Activated T-cell treated with anti-CD3 and anti-CD28 coated beads, Interleukin-2, amount 50 U/mL, for 72 hours (primary cell): ENCODE measurements around the gene ADGRB3. TPM values are rescaled to one million over a fixed set of nuclear protein-coding genes. Genes with fewer than 3 reads are reported as not detected.
"Not testable (repeated sequence)": the region's sequence is repeated elsewhere in the genome, so short reads cannot be mapped to it uniquely, and the experiment has no call there.

Experiments used
- ATAC-seq, 2 donors: fragments of 150-1000 bp; cut with Tn5 transposase; replicated peaks in 1 of 2; 2 replicates each; pipeline ENCODE4 v1.10.0; 2021; ENCODE audit warnings: moderate library complexity in 2 of 2, mild to moderate bottlenecking in 1 of 2
- DNase-seq, 2 donors: peaks; one replicate each; pipeline ENCODE4 v3.0.0; 2021 to 2022; ENCODE audit warnings: mixed read lengths in 1 of 2
- H3K27ac Mint-ChIP-seq: one replicate; pipeline ENCODE4 v1.8.0; 2022; ENCODE audit warnings: mild to moderate bottlenecking, moderate library complexity, mixed read lengths
- H3K27me3 Mint-ChIP-seq: one replicate; pipeline ENCODE4 v1.8.0; 2022; ENCODE audit warnings: low read depth, mixed read lengths
- H3K36me3 Mint-ChIP-seq, 2 donors: one replicate each; pipeline ENCODE4 v1.8.0; 2022; ENCODE audit warnings: mixed read lengths in 2 of 2, mild to moderate bottlenecking in 1 of 2; ENCODE audit not compliant: insufficient read depth in 2 of 2
- H3K4me1 Mint-ChIP-seq: one replicate; pipeline ENCODE4 v1.8.0; 2022; ENCODE audit warnings: low read depth, mixed read lengths
- H3K4me3 Mint-ChIP-seq, 2 donors: one replicate each; pipeline ENCODE4 v1.8.0; 2022; ENCODE audit warnings: mild to moderate bottlenecking in 2 of 2, mixed read lengths in 2 of 2, moderate library complexity in 2 of 2
- H3K9me3 Mint-ChIP-seq, 2 donors: one replicate each; pipeline ENCODE4 v1.8.0; 2022; ENCODE audit warnings: mixed read lengths in 2 of 2
- total RNA-seq, 2 donors: library from RNA; stranded (reverse); gene quantifications; one replicate each; pipeline ENCODE4 v1.2.3, GENCODE V29; 2022

The ADGRB3 gene
- total RNA-seq, 2 donors from 2014 or later, result not detected

DNA sequence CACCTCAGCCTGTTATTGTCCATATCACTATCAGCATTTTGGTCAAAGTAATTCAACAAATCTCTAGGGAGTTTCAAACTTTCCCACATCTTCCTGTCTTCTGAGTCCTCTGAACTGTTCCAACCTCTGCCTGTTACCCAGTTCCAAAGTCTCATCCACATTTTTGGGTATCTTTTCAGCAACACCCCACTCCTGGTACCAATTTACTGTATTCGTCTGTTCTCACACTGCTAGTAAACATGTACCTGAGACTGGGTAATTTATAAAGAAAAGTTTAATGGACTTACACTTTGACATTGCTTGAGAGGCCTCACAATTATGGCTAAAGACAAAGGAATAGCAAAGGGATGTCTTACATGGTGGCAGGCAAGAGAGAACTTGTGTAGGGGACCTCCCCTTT, 224.2 kb downstream of the ADGRB3 start:
- Mint-ChIP-seq H3K27ac (no peak overlapping the region), H3K4me1 (no peaks in the 10 kb centered on the region), H3K4me3 (no peak overlapping the region), H3K36me3 (no peaks in the 10 kb centered on the region), H3K9me3 (peaks cover 4 to 13% of the 10 kb centered on the region in 2 donors), H3K27me3 (no peaks in the 10 kb centered on the region)
- DNase-seq (no peak), ATAC-seq (no peak)

DNA sequence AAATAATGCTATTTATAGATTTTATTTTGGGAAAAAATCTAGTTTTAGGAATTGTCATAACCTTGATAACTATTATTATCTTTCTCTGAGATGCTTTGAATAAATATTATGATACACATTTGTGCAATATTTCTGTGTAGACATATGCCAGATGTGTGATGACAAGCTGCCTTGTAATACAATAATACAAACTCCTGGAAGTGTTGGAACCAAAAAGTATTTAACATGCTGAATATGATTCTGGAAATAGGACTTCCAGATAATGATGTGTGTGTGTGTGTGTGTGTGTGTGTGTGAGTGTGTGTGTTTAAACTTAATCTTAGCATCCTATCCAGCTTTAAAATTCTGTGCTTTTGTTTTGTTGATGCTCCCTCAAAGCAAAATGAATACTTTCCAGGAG, 233.6 kb downstream of the ADGRB3 start:
- no peaks in the 10 kb centered on the region for H3K27me3 Mint-ChIP-seq
- no peak overlapping the region for H3K4me3 Mint-ChIP-seq
- no peak for ATAC-seq
- H3K4me1 Mint-ChIP-seq, result no peaks in the 10 kb centered on the region
- H3K36me3 Mint-ChIP-seq, result peaks cover 0 to 3% of the 10 kb centered on the region in 2 donors
- no peak overlapping the region for H3K27ac Mint-ChIP-seq
- DNase-seq, result no peak
- peaks cover 4 to 8% of the 10 kb centered on the region in 2 donors for H3K9me3 Mint-ChIP-seq

- ATAC-seq (no peak), DNase-seq (no peak)
- Mint-ChIP-seq H3K36me3 (no peaks in the 10 kb centered on the region), H3K27ac (no peak overlapping the region), H3K4me3 (no peak overlapping the region), H3K4me1 (no peaks in the 10 kb centered on the region), H3K9me3 (no peaks in the 10 kb centered on the region), H3K27me3 (no peaks in the 10 kb centered on the region)
Observed at GRCh38 chr6:68873236-68873635, 238.2 kb downstream of the ADGRB3 start.

DNA sequence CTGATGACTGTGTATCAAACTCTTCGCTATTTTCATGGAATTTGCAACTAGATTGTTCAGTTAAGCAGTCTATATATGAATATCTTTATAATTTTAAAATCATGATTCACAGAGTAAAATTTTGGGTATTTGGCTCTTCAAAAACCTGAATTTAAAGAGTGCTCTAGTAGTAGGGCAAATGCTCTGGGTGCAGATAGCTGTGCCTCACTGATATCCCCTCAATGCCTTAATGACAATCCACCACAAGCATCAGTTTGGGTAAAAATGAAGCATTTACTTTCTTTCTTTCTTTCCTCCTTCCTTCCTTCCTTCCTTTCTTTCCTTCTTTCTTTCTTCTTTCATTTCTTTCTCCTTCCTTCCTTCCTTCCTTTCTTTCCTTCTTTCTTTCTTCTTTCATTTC, 239.7 kb downstream of the ADGRB3 start:
- Mint-ChIP-seq H3K4me1 (no peaks in the 10 kb centered on the region), H3K27ac (no peak overlapping the region), H3K4me3 (no peak overlapping the region), H3K27me3 (no peaks in the 10 kb centered on the region), H3K36me3 (no peaks in the 10 kb centered on the region), H3K9me3 (peaks cover 0 to 3% of the 10 kb centered on the region in 2 donors)
- ATAC-seq (no peak), DNase-seq (no peak)

GRCh38 chr6:68875403-68875802, 240.3 kb downstream of the ADGRB3 start:
- no peaks in the 10 kb centered on the region for H3K36me3 Mint-ChIP-seq
- DNase-seq, result no peak
- ATAC-seq, result no peak
- H3K27me3 Mint-ChIP-seq, result no peaks in the 10 kb centered on the region
- H3K9me3 Mint-ChIP-seq, result peaks cover 0 to 3% of the 10 kb centered on the region in 2 donors
- H3K4me1 Mint-ChIP-seq, result no peaks in the 10 kb centered on the region
- H3K27ac Mint-ChIP-seq, result no peak overlapping the region
- H3K4me3 Mint-ChIP-seq, result no peak overlapping the region

DNA sequence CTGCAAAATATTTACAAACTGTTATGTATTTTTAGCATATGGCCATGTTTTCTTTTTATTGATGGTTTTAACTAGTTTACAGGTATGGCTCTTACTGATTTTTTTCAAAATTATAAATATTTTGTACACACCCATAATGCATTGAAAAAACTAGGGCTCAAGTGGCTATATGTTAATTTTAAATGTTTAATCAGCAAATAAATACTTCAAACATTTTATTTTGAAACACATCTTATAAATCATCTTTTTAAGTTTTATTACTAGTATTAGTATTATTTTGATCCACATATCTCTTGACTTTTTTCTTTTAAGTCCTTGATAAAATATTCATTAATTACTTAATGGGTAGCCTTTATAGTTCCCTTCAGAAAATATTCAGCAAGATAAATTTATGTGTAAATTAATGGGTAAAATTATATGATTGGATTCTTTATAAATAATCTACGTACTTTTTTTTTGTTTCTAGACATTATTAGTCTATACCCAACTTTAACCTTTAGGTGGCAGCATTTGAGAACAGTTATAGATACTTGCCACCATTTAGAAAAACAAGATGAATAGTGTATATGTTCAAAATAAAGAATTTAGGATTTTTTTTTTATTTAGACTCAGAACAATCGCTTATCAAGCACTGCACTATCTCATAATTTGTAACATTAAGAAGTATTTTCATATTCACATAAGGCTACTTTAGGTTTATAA, 241.9 kb downstream of the ADGRB3 start:
- ATAC-seq (no peak), DNase-seq (no peak)
- no peaks in the 10 kb centered on the region for H3K36me3 Mint-ChIP-seq
- no peak overlapping the region for H3K4me3 Mint-ChIP-seq
- peaks cover 0 to 3% of the 10 kb centered on the region in 2 donors for H3K9me3 Mint-ChIP-seq
- no peaks in the 10 kb centered on the region for H3K27me3 Mint-ChIP-seq
- no peaks in the 10 kb centered on the region for H3K4me1 Mint-ChIP-seq
- no peak overlapping the region for H3K27ac Mint-ChIP-seq

DNA sequence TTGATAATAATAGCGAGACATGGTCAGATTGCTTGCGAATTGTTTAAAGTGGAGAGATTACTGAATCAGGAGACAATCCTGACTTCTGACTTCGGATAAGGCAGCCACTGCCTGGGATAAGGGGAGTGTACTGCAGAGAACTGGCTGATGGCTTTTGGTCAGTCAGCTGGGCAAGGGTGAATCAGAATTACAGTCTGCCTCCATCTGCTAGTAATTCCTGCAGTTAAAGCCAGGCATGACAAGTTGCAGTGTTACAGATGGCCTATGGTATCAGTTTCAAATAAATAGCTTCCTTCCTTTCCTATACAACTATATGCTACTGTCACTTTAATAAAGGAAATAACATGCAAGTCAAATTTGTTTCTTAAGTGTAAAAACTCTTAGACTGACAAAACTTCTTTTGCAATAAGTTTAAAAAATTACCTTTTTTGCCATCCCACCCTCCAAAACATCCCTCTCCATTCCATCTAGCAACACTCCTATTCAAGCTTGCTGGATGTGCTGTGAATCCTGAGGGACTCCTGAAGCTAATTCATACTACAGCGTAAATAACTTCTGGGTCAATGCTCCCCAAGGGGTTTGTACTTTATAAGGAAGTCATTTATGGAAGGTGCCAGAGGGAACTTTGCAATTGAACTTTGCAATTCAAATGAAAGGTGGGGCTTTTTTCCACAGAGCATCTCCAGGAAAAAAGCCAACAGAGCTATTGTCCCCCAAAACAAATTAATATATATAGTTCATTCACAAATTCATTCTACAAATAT, 245.2 kb downstream of the ADGRB3 start:
- Mint-ChIP-seq H3K4me3 (no peak overlapping the region), H3K4me1 (no peaks in the 10 kb centered on the region), H3K27me3 (no peaks in the 10 kb centered on the region), H3K9me3 (peaks cover 0 to 7% of the 10 kb centered on the region in 2 donors), H3K36me3 (no peaks in the 10 kb centered on the region), H3K27ac (no peak overlapping the region)
- no peak for DNase-seq
- no peak for ATAC-seq

DNA sequence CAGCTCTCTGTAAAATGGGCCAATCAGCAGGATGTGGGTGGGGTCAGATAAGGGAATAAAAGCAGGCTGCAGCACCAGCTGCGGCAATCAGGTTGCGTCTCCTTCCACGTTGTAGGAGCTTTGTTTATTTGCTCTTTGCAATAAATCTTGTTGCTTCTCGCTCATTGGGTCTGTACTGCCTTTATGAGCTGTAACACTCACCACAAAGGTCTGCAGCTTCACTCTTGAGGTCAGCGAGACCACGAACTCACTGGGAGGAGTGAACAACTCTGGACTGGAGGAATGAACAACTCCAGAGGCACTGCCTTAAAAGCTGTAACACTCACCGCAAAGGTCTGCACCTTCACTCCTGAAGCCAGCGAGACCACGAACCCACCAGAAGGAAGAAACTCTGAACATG, 248.2 kb downstream of the ADGRB3 start:
- not testable (repeated sequence) for H3K27me3 Mint-ChIP-seq

DNA sequence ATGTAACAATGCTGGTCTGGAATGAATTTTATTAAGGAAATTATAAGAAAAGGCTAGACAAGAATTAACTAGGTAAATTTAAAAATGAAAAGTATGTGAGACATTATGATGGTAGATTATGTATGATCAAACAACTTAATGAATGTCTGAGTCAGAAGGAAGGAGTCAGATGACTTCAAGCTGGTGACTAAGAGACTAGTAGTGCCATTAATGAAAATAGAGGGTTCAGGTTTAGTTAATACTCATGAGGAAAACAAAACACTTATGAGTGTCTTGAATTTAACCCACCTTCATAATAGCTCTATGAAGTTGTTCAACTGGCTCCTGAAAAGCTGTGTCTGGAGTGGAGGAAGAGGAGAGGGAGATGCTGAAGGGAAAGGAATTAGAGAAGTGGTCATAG, 256.3 kb downstream of the ADGRB3 start:
- ATAC-seq (no peak), DNase-seq (no peak)
- no peaks in the 10 kb centered on the region for H3K4me1 Mint-ChIP-seq
- no peak overlapping the region for H3K27ac Mint-ChIP-seq
- H3K4me3 Mint-ChIP-seq, result no peak overlapping the region
- H3K9me3 Mint-ChIP-seq, result peaks cover 2 to 3% of the 10 kb centered on the region in 2 donors
- H3K27me3 Mint-ChIP-seq, result no peaks in the 10 kb centered on the region
- H3K36me3 Mint-ChIP-seq, result no peaks in the 10 kb centered on the region

More for the DNA sequence above, 248.2 kb downstream of the ADGRB3 start:
- not testable (repeated sequence) for H3K4me3 Mint-ChIP-seq, H3K27ac Mint-ChIP-seq, H3K36me3 Mint-ChIP-seq, ATAC-seq, H3K4me1 Mint-ChIP-seq, DNase-seq, H3K9me3 Mint-ChIP-seq

GRCh38 chr6:68892452-68892851, 257.4 kb downstream of the ADGRB3 start:
- H3K36me3 Mint-ChIP-seq, result no peaks in the 10 kb centered on the region
- peaks cover 6 to 7% of the 10 kb centered on the region in 2 donors for H3K9me3 Mint-ChIP-seq
- no peaks in the 10 kb centered on the region for H3K4me1 Mint-ChIP-seq
- no peak overlapping the region for H3K4me3 Mint-ChIP-seq
- H3K27ac Mint-ChIP-seq, result no peak overlapping the region
- no peak for ATAC-seq
- no peak for DNase-seq
- H3K27me3 Mint-ChIP-seq, result no peaks in the 10 kb centered on the region

DNA sequence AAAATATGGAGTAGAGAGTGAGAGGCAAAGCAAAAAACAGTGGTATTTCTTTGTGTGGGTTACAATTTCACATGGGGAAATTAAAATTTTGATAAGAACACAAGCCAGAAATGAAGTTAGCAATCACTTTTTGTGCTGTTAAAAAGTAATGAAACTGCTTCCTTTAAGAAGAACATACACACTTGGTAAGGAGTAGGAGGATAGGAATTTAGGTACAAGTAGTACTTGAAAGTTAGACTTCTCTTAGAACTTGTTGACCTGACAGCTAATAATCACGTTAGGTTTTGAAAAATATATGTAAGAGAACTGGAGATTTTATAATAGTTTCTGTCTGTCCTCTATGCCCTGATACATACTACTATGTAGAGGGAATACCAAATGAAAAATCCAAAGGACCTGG, 260.8 kb downstream of the ADGRB3 start:
- H3K27me3 Mint-ChIP-seq, result no peaks in the 10 kb centered on the region
- no peak for ATAC-seq
- H3K4me3 Mint-ChIP-seq, result no peak overlapping the region
- no peaks in the 10 kb centered on the region for H3K36me3 Mint-ChIP-seq
- H3K4me1 Mint-ChIP-seq, result no peaks in the 10 kb centered on the region
- H3K27ac Mint-ChIP-seq, result no peak overlapping the region
- peaks cover 4 to 8% of the 10 kb centered on the region in 2 donors for H3K9me3 Mint-ChIP-seq
- no peak for DNase-seq

DNA sequence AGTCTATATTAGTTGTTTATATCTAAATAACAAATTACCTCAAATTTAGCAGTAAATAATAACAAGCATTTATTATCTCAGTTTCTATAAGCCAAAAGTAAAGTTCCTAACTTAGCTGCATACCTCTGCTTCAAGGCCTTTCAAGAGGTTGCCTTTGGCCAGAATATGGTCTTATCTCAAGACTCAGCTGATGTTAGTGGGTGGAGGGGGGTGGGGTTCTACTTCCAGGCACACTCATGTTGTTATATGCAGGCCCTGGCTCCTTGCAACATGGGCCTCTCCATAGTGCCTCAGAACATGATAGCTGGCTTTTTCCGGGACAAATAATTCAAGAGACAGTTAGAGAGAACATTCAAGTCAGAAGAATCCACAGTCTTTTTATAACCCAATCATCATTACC, 266.0 kb downstream of the ADGRB3 start:
- Mint-ChIP-seq H3K9me3 (peaks cover 4 to 5% of the 10 kb centered on the region in 2 donors), H3K4me1 (no peaks in the 10 kb centered on the region), H3K27me3 (no peaks in the 10 kb centered on the region), H3K36me3 (no peaks in the 10 kb centered on the region), H3K27ac (no peak overlapping the region), H3K4me3 (no peak overlapping the region)
- DNase-seq (no peak), ATAC-seq (no peak)

GRCh38 chr6:68911334-68911733, 276.3 kb downstream of the ADGRB3 start:
- H3K36me3 Mint-ChIP-seq, result no peaks in the 10 kb centered on the region
- peaks cover 0 to 2% of the 10 kb centered on the region in 2 donors for H3K9me3 Mint-ChIP-seq
- no peaks in the 10 kb centered on the region for H3K4me1 Mint-ChIP-seq
- H3K4me3 Mint-ChIP-seq, result no peak overlapping the region
- H3K27me3 Mint-ChIP-seq, result no peaks in the 10 kb centered on the region
- DNase-seq (no peak), ATAC-seq (no peak)
- no peak overlapping the region for H3K27ac Mint-ChIP-seq
